Left lung (tissue), 10 donors: ENCODE measurements around the gene MKX. TPM values are rescaled to one million over a fixed set of nuclear protein-coding genes. Genes with fewer than 3 reads are reported as not detected.

Experiments used
- ATAC-seq: fragments of 200-7000 bp; cut with Tn5 transposase; one replicate; pipeline ENCODE4 v1.9.1; 2020; ENCODE audit warnings: moderate library complexity
- DNase-seq, 4 donors: peaks; one replicate each; pipeline ENCODE4 v3.0.0-alpha.2; 2013 to 2020
- H3K27ac ChIP-seq, 2 donors: fragments of 200-600 bp; sonication (generic) in 1 of 2; one replicate each; pipeline versions ENCODE4 v1.5.0 to v1.8.0; 2020 to 2021
- H3K27me3 ChIP-seq, 2 donors: fragments of 200-600 bp; sonication (generic) in 1 of 2; one replicate each; pipeline versions ENCODE4 v1.5.0 to v1.8.0; 2020 to 2021
- H3K36me3 ChIP-seq, 2 donors: fragments of 200-600 bp; sonication (generic) in 1 of 2; one replicate each; pipeline versions ENCODE4 v1.5.0 to v1.8.0; 2020 to 2021
- H3K4me1 ChIP-seq, 2 donors: fragments of 200-600 bp; one replicate each; pipeline ENCODE4 v1.8.0; 2021
- H3K4me3 ChIP-seq, 2 donors: fragments of 200-600 bp; sonication (generic) in 1 of 2; one replicate each; pipeline versions ENCODE4 v1.5.0 to v1.8.0; 2020 to 2021; ENCODE audit warnings: mild to moderate bottlenecking in 1 of 2
- H3K9me3 ChIP-seq, 2 donors: fragments of 200-600 bp; sonication (generic) in 1 of 2; one replicate each; pipeline versions ENCODE4 v1.5.0 to v1.8.0; 2020 to 2021
- intact Hi-C, 2 donors: fragments of 100-400 bp; cut with DNase I; formaldehyde crosslinking; loops; one replicate each; pipeline versions ENCODE4 v1.11.2 to v1.14.2; 2022
- polyA plus RNA-seq, 6 donors: library from polyadenylated mRNA; unstranded; fragments of 120-200 nt; gene quantifications; one replicate each; pipeline ENCODE4 v1.2.1, GENCODE V29; 2013; ENCODE audit not compliant: insufficient read length in 6 of 6
- total RNA-seq, 2 donors: library from RNA; stranded (reverse); fragmentation: NEBNext Ultra II Directional; extraction: Animal tissue kit (Norgen Biotek cat#: 25700); gene quantifications; one replicate each; pipeline ENCODE4 v1.2.1, GENCODE V29; 2021
- TF ChIP-seq, protein P1 (sequence below), 2 donors: fragments of 200-600 bp; sonication (generic) in 1 of 2; IDR thresholded peaks; one replicate each; pipeline versions ENCODE4 v1.5.0 to v1.8.0; 2021; ENCODE audit warnings: antibody characterized with exemption in 2 of 2
- donor health status: DM: no; HTN: yes; CAD: no.
- donor health status: DM: no; HTN: no; CAD: no.

MKX gene
- total and polyA plus RNA-seq, 8 donors, result 0.29 to 1.3 (median 0.88) TPM

DNA sequence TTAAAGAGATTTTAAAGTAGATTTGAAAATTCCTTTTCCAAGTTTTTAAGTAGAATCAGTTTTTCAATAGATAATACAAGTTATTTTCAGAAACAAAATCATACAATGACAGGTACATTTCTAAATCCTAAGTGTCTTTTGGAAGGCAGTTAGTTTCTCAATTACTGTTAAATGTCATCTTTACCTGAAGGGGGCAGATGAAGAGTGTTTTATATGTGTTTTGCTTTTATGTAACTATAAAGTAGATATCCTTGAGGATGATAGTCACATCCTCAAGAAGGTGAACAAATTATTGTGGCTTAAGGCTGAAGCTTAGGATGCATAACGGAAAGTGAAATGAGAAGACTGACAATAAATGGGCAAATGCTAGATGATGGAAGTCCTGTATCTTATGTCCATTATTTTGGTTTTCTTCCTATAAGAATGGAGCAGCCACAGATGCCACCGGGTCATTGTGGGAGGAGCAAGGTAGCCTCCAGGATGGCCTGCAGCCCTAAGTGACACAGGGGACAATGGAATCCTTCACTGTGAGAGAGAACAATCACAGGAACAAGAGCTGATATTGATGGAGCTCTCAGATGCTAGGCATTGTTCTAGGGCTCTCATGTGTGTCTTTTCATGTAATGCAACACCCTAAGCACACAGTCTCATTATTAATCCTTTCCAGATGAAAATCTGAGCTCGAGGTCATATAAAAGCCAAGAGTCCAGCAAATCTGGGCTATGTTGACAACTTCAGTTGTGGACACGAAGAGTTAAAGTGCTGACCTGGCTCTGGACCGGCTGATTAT, 14.1 kb upstream of the MKX start:
- H3K4me1 ChIP-seq, result no peaks in the 10 kb centered on the region
- ATAC-seq, result no peak
- no peak for DNase-seq
- H3K27me3 ChIP-seq, result no peaks in the 10 kb centered on the region
- H3K9me3 ChIP-seq, result no peaks in the 10 kb centered on the region
- TF ChIP-seq, protein P1, sequence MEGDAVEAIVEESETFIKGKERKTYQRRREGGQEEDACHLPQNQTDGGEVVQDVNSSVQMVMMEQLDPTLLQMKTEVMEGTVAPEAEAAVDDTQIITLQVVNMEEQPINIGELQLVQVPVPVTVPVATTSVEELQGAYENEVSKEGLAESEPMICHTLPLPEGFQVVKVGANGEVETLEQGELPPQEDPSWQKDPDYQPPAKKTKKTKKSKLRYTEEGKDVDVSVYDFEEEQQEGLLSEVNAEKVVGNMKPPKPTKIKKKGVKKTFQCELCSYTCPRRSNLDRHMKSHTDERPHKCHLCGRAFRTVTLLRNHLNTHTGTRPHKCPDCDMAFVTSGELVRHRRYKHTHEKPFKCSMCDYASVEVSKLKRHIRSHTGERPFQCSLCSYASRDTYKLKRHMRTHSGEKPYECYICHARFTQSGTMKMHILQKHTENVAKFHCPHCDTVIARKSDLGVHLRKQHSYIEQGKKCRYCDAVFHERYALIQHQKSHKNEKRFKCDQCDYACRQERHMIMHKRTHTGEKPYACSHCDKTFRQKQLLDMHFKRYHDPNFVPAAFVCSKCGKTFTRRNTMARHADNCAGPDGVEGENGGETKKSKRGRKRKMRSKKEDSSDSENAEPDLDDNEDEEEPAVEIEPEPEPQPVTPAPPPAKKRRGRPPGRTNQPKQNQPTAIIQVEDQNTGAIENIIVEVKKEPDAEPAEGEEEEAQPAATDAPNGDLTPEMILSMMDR (IDR thresholded peaks at IDR 0.05), result no peak
- H3K4me3 ChIP-seq, result no peak overlapping the region
- no peaks in the 10 kb centered on the region for H3K36me3 ChIP-seq
- H3K27ac ChIP-seq, result no peak overlapping the region
- intact Hi-C loops, result no loop called here

- peaks cover 22 to 42% of the 10 kb centered on the region in 2 donors for H3K27me3 ChIP-seq
- no peak overlapping the region for H3K4me3 ChIP-seq
- no peak overlapping the region for H3K27ac ChIP-seq
- ATAC-seq (no peak), DNase-seq (no peak)
- TF ChIP-seq, protein P1 (IDR thresholded peaks at IDR 0.05), result no peak
- H3K4me1 ChIP-seq, result no peaks in the 10 kb centered on the region
- intact Hi-C loops, result no loop called here
- no peaks in the 10 kb centered on the region for H3K9me3 ChIP-seq
- no peaks in the 10 kb centered on the region for H3K36me3 ChIP-seq
Measured at GRCh38 chr10:27752673-27753237, 7.1 kb upstream of the MKX start.

DNA sequence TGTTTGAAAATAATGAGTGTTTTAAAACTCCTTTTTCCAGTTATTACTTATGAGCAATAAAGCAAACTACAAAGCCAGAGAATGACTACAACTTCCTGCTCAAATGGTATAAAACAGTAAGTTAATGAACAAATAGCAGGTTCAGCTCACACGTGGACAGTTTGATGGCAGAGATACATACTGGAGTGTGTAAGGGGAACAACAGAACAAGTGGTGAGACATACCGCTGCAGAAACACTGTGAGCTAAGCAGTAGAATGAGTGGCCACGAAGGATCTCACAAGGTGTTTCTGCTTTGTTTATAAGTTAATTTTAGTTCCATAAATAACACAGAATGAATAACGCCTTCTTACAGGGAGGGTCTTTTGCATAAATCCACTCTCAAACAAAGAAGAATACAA, 3.0 kb upstream of the MKX start:
- TF ChIP-seq, protein P1 (IDR thresholded peaks at IDR 0.05), result no peak
- no peaks in the 10 kb centered on the region for H3K9me3 ChIP-seq
- DNase-seq (no peak), ATAC-seq (no peak)
- intact Hi-C loops, result loop anchor here in 1 of 2 donors (10.0 kb wide), 1 partner anchor 496 kb away; no protein-coding TSS in a partner anchor
- peaks cover 63 to 84% of the 10 kb centered on the region in 2 donors for H3K27me3 ChIP-seq
- no peaks in the 10 kb centered on the region for H3K36me3 ChIP-seq
- no peak overlapping the region for H3K27ac ChIP-seq
- no peak overlapping the region for H3K4me3 ChIP-seq
- peaks cover 21 to 31% of the 10 kb centered on the region in 2 donors for H3K4me1 ChIP-seq

DNA sequence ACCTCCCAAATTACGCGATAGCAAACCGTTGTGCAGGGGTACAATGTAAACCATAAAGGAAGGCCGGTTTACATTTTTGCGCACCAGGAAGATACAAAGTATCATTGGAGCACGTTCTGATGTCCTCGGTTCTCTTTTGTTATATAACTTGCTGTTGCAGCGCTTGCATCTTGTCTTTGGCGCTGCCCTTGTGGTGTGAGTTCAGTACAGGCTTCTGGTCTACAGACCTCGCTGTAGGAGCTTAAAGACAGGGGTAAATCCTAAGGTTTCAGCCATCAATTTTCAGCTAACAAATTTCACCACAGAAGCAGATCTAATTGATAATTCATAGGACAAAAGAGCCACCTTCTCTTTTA, 1.5 kb upstream of the MKX start:
- H3K9me3 ChIP-seq, result no peaks in the 10 kb centered on the region
- H3K27ac ChIP-seq, result no peak overlapping the region
- TF ChIP-seq, protein P1 (IDR thresholded peaks at IDR 0.05), result no peak
- peaks cover 76 to 99% of the 10 kb centered on the region in 2 donors for H3K27me3 ChIP-seq
- peaks cover 30 to 47% of the 10 kb centered on the region in 2 donors for H3K4me1 ChIP-seq
- no peak overlapping the region for H3K4me3 ChIP-seq
- DNase-seq (peak in 1 of 4 donors; percentile 27), ATAC-seq (no peak)
- H3K36me3 ChIP-seq, result no peaks in the 10 kb centered on the region
- intact Hi-C loops, result loop anchor here in 1 of 2 donors (10.0 kb wide), 1 partner anchor 498 kb away; no protein-coding TSS in a partner anchor

DNA sequence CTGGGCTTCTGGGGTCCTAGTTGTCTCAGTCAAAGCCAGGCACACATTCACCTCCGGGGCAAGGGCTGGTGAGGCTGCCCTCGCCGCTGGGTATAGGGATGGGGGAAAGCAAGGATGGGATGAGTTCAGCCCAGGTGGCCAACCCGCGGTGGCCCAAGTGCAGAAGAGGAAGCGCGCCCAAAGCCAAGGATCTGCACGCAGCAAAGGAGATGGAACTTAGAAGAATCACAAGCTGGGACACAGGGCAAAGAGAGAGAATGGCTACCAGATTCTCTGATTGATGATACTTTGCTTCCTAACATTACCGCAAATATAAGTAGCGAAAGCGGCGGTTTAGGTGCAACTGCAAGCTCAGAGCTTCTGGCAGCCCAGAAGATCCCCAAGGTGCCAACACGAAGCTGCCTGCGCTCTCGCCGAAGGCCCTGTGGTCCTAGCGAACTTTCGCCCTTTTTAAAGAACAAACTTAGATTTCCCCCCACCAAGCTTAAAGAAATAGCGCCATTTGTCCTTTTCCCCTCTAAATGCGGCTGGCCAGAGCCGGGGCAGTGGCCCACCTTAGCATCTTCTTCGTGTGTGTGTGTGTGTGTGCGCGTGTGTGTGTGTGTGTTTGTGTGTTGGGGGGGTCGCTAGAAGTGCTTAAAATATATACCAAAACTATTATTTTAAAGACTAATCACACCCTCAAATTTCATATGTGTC, 927 bp upstream of the MKX start:
- TF ChIP-seq, protein P1 (IDR thresholded peaks at IDR 0.05), result no peak
- intact Hi-C loops, result loop anchor here in 1 of 2 donors (10.0 kb wide), 1 partner anchor 498 kb away; no protein-coding TSS in a partner anchor
- H3K9me3 ChIP-seq, result no peaks in the 10 kb centered on the region
- DNase-seq, result peak in 1 of 4 donors; percentile 37
- no peak overlapping the region for H3K27ac ChIP-seq
- H3K36me3 ChIP-seq, result no peaks in the 10 kb centered on the region
- no peak for ATAC-seq
- H3K27me3 ChIP-seq, result peaks cover 81 to 99% of the 10 kb centered on the region in 2 donors
- H3K4me1 ChIP-seq, result peaks cover 33 to 52% of the 10 kb centered on the region in 2 donors
- peak overlapping the region in 1 of 2 donors; percentile 61 for H3K4me3 ChIP-seq
